ENCODE results near the gene GTF2I.

DNA sequence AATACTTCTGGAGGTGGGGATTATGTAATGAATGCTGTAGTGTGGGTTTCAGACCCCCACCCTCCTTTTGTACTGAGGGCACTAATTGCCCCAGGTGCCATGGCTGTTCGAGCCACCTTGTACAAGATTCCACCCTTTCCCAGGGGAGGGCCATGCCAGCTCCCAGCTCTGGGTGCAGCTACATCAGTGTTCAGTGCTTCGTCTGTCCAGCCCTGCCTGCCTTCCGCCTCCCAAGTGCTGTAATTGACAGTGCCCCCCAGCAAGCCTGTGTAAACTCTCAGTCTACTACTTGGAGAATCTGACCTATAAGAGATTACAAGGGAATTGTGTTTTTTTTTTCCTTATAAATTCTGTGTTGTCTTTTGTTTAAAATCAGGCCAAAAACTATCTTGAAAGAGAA lies 33.0 kb downstream of the GTF2I start:
- TF ChIP-seq, protein P1, sequence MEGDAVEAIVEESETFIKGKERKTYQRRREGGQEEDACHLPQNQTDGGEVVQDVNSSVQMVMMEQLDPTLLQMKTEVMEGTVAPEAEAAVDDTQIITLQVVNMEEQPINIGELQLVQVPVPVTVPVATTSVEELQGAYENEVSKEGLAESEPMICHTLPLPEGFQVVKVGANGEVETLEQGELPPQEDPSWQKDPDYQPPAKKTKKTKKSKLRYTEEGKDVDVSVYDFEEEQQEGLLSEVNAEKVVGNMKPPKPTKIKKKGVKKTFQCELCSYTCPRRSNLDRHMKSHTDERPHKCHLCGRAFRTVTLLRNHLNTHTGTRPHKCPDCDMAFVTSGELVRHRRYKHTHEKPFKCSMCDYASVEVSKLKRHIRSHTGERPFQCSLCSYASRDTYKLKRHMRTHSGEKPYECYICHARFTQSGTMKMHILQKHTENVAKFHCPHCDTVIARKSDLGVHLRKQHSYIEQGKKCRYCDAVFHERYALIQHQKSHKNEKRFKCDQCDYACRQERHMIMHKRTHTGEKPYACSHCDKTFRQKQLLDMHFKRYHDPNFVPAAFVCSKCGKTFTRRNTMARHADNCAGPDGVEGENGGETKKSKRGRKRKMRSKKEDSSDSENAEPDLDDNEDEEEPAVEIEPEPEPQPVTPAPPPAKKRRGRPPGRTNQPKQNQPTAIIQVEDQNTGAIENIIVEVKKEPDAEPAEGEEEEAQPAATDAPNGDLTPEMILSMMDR (conservative IDR thresholded peaks at IDR 0.05 in 1 of 2, IDR thresholded peaks at IDR 0.05 in 1 of 2; ENCODE audit: low read depth in 1 of 2, low read length in 2 of 2), result no peak
- TF ChIP-seq EZH2 (IDR thresholded peaks at IDR 0.05; ENCODE audit: low read length, missing control alignments), result no peak

Data from fibroblast of lung (primary cell).